ENCODE measurements around the gene PSMD4. TPM values are rescaled to one million over a fixed set of nuclear protein-coding genes. Genes with fewer than 3 reads are reported as not detected.
"Not testable (repeated sequence)": the region's sequence is repeated elsewhere in the genome, so short reads cannot be mapped to it uniquely, and the experiment has no call there.

Gene PSMD4
- 100 to 1,000 TPM; 263 to 439 (median 340) TPM for total RNA-seq

GRCh38 chr1:151254217-151255213 is at the start of gene PSMD4:
PSMD4 (plus strand) TSS chr1:151254734; CDS start chr1:151254783, 49 bp downstream.
- peak within 1 kb of the TSS; percentile 81 to 99 (median 89) for H3K4me3 ChIP-seq
- peaks cover 0 to 3% of the 10 kb centered on the region in 2 donors for H3K36me3 ChIP-seq
- peak; percentile 92 to 97 for TF ChIP-seq POLR2A (IDR thresholded peaks at IDR 0.05)
- no peak for TF ChIP-seq CTCF (IDR thresholded peaks at IDR 0.05 in 4 of 5, conservative IDR thresholded peaks at IDR 0.05 in 1 of 5)
- no peaks in the 10 kb centered on the region for H3K9me3 ChIP-seq
- intact Hi-C loops (cut with DNase I; ENCODE audit: low total_unique reads) = loop anchor here (1.0 to 10.0 kb wide), 4 partner anchors 27 to 250 kb away; partner anchors contain the start of genes MINDY1, PI4KB, PRUNE1 and RFX5
- in situ Hi-C loops (cut with MboI; ENCODE audit: low sequenced_read_pairs in 4 of 4) = loop anchor here (5.0 to 10.0 kb wide), 2 partner anchors 57 to 60 kb away; partner anchors contain the start of genes PIP5K1A (in 4 of the 4) and VPS72 (in 1 of the 4)
- H3K27ac ChIP-seq = peak within 1 kb of the TSS; percentile 90 to 99 (median 97)
- DNase-seq (peak; percentile 96 to 97), ATAC-seq (peak; percentile 98 to 99)
- peaks cover 19 to 27% of the 10 kb centered on the region in 2 donors for H3K4me1 ChIP-seq
- H3K27me3 ChIP-seq = no peaks in the 10 kb centered on the region

GRCh38 chr1:151205381-151205965 is 49.1 kb upstream of the PSMD4 start:
- intact Hi-C loops (cut with DNase I; ENCODE audit: low total_unique reads); H3K9me3 ChIP-seq; in situ Hi-C loops (cut with MboI; ENCODE audit: low sequenced_read_pairs in 4 of 4); H3K27me3 ChIP-seq; DNase-seq; H3K4me3 ChIP-seq; ATAC-seq: not testable (repeated sequence)
- peaks cover 28 to 30% of the 10 kb centered on the region in 2 donors for H3K4me1 ChIP-seq
- peak overlapping the region in 1 of 4 donors; percentile 41 for H3K27ac ChIP-seq
- peaks cover 0 to 17% of the 10 kb centered on the region in 2 donors for H3K36me3 ChIP-seq

GRCh38 chr1:151210830-151211229 is 43.7 kb upstream of the PSMD4 start:
- intact Hi-C loops (cut with DNase I; ENCODE audit: low total_unique reads) (no loop called here), in situ Hi-C loops (cut with MboI; ENCODE audit: low sequenced_read_pairs in 4 of 4) (no loop called here)
- H3K4me3 ChIP-seq = no peak overlapping the region
- H3K27ac ChIP-seq = peak overlapping the region in 1 of 4 donors; percentile 8
- H3K4me1 ChIP-seq = peaks cover 5 to 8% of the 10 kb centered on the region in 2 donors
- TF ChIP-seq POLR2A (IDR thresholded peaks at IDR 0.05) = no peak
- no peak for TF ChIP-seq CTCF (IDR thresholded peaks at IDR 0.05 in 4 of 5, conservative IDR thresholded peaks at IDR 0.05 in 1 of 5)
- H3K27me3 ChIP-seq = no peaks in the 10 kb centered on the region
- no peaks in the 10 kb centered on the region for H3K9me3 ChIP-seq
- H3K36me3 ChIP-seq = peaks cover 0 to 22% of the 10 kb centered on the region in 2 donors
- no peak for DNase-seq
- no peak for ATAC-seq

- ATAC-seq (no peak), DNase-seq (no peak)
- intact Hi-C loops (cut with DNase I; ENCODE audit: low total_unique reads) (no loop called here), in situ Hi-C loops (cut with MboI; ENCODE audit: low sequenced_read_pairs in 4 of 4) (no loop called here)
- TF ChIP-seq CTCF (IDR thresholded peaks at IDR 0.05 in 4 of 5, conservative IDR thresholded peaks at IDR 0.05 in 1 of 5) (no peak), POLR2A (IDR thresholded peaks at IDR 0.05) (no peak)
- H3K27me3 ChIP-seq = no peaks in the 10 kb centered on the region
- H3K4me3 ChIP-seq = no peak overlapping the region
- H3K9me3 ChIP-seq = no peaks in the 10 kb centered on the region
- H3K4me1 ChIP-seq = peaks cover 7 to 8% of the 10 kb centered on the region in 2 donors
- peaks cover 0 to 13% of the 10 kb centered on the region in 2 donors for H3K36me3 ChIP-seq
- H3K27ac ChIP-seq = no peak overlapping the region
These were observed 42.4 kb upstream of the PSMD4 start for GRCh38 chr1:151211972-151212705.
